Smooth muscle cell (in vitro differentiated cells): ENCODE measurements around the gene NKX1-2. TPM values are rescaled to one million over a fixed set of nuclear protein-coding genes. Genes with fewer than 3 reads are reported as not detected.
A peak's percentile ranks its signal among the peaks of the same experiment; 100 is the strongest.

Source experiments
- DNase-seq: peaks from one replicate; lab custom pipeline; 2025; ENCODE audit not compliant: unreplicated experiment; lab: John Stamatoyannopoulos, UW
- H2AFZ ChIP-seq: fragments of 200-600 bp; sonication (generic); 2 replicates; pipeline ENCODE4 v1.6.0; 2016; ENCODE audit warnings: antibody characterized with exemption, low read depth, mild to moderate bottlenecking
- H3F3A ChIP-seq: fragments of 200-600 bp; sonication (generic); 2 replicates; pipeline ENCODE4 v1.6.0; 2017; ENCODE audit warnings: antibody characterized with exemption, low read depth
- H3K27ac ChIP-seq: fragments of 200-600 bp; sonication (generic); 2 replicates; pipeline ENCODE4 v1.5.1; 2016; ENCODE audit warnings: low read depth, mild to moderate bottlenecking
- H3K27me3 ChIP-seq: fragments of 200-600 bp; sonication (generic); 2 replicates; pipeline ENCODE4 v1.6.1; 2016; ENCODE audit warnings: low read depth, mild to moderate bottlenecking
- H3K36me3 ChIP-seq: fragments of 200-600 bp; sonication (generic); 2 replicates; pipeline ENCODE4 v1.5.1; 2016; ENCODE audit warnings: low read depth
- H3K4me1 ChIP-seq: fragments of 200-600 bp; sonication (generic); 2 replicates; pipeline ENCODE4 v1.5.1; 2016; ENCODE audit warnings: low read depth
- H3K4me2 ChIP-seq: fragments of 200-600 bp; sonication (generic); 2 replicates; pipeline ENCODE4 v1.6.0; 2016; ENCODE audit warnings: mild to moderate bottlenecking
- H3K4me3 ChIP-seq: fragments of 200-600 bp; sonication (generic); 2 replicates; pipeline ENCODE4 v1.5.1; 2016; ENCODE audit warnings: mild to moderate bottlenecking
- H3K79me2 ChIP-seq: fragments of 200-600 bp; sonication (generic); 2 replicates; pipeline ENCODE4 v1.6.0; 2016; ENCODE audit warnings: low read depth, mild to moderate bottlenecking
- H3K9ac ChIP-seq: fragments of 200-600 bp; sonication (generic); 2 replicates; pipeline ENCODE4 v1.6.0; 2016; ENCODE audit warnings: low read depth
- H3K9me3 ChIP-seq: fragments of 200-600 bp; sonication (generic); replicated peaks from 2 replicates; pipeline ENCODE4 v1.5.1; 2016; ENCODE audit warnings: low read depth
- H4K20me1 ChIP-seq: fragments of 200-600 bp; sonication (generic); 2 replicates; pipeline ENCODE4 v1.6.0; 2016; ENCODE audit warnings: low read depth
- WGBS: methylation state at CpG from one replicate; pipeline ENCODE4 v1.1.7; 2016; ENCODE audit warnings: low lambda C conversion rate; 5-methylcytosine and 5-hydroxymethylcytosine counted together
- polyA plus RNA-seq: library from polyadenylated mRNA; unstranded; fragments of >200 nt; fragmentation: Nextera tagmentation; extraction: Ambion mirVana; gene quantifications from 2 replicates; pipeline ENCODE4 v1.2.1, GENCODE V29; 2016
- total RNA-seq: library from RNA; depleted of rRNA; stranded (reverse); fragments of >200 nt; gene quantifications from 2 replicates; pipeline ENCODE4 v1.2.3, GENCODE V29; 2014
- TF ChIP-seq, protein P1 (sequence below): fragments of 200-600 bp; sonication (generic); IDR thresholded peaks from 2 replicates; pipeline ENCODE4 v1.5.1; 2017; ENCODE audit warnings: borderline replicate concordance, mild to moderate bottlenecking, antibody characterized with exemption; ENCODE audit not compliant: insufficient read depth, poor library complexity, severe bottlenecking

Gene NKX1-2
- total and polyA plus RNA-seq, 2 experiments from 2014 or later: not detected

DNA sequence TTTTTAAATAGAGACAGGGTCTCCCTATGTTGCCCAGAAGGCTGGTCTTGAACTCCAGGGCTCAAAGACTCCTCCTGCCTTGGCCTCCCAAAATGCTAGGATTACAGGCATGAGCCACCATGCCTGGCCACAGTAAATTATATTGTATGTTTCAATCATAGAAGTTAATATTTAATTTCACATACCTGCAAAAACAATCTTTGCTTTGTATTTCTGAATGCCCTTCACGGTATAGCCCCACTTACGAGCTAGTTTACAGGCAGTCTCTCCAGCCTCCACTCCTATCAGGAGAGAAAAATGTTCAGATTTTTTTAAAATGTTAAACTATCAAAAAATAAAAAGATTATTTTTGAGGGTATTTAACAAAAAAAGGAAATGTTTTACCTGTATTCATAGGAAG is 41.5 kb downstream of the NKX1-2 start:
- Histone ChIP-seq H3F3A (no peaks in the 10 kb centered on the region), H3K27ac (no peak overlapping the region), H4K20me1 (peaks cover 81% of the 10 kb centered on the region), H2AFZ (no peak overlapping the region), H3K9me3 (no peaks in the 10 kb centered on the region), H3K4me1 (no peaks in the 10 kb centered on the region), H3K36me3 (peaks cover 22% of the 10 kb centered on the region), H3K9ac (no peak overlapping the region), H3K27me3 (no peaks in the 10 kb centered on the region), H3K79me2 (peaks cover 34% of the 10 kb centered on the region), H3K4me2 (no peak overlapping the region), H3K4me3 (no peak overlapping the region)
- TF ChIP-seq, protein P1, sequence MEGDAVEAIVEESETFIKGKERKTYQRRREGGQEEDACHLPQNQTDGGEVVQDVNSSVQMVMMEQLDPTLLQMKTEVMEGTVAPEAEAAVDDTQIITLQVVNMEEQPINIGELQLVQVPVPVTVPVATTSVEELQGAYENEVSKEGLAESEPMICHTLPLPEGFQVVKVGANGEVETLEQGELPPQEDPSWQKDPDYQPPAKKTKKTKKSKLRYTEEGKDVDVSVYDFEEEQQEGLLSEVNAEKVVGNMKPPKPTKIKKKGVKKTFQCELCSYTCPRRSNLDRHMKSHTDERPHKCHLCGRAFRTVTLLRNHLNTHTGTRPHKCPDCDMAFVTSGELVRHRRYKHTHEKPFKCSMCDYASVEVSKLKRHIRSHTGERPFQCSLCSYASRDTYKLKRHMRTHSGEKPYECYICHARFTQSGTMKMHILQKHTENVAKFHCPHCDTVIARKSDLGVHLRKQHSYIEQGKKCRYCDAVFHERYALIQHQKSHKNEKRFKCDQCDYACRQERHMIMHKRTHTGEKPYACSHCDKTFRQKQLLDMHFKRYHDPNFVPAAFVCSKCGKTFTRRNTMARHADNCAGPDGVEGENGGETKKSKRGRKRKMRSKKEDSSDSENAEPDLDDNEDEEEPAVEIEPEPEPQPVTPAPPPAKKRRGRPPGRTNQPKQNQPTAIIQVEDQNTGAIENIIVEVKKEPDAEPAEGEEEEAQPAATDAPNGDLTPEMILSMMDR: no peak
- DNase-seq: no peak
- 96% methylated on average over 2 of the region's 2 CpGs for WGBS

DNA sequence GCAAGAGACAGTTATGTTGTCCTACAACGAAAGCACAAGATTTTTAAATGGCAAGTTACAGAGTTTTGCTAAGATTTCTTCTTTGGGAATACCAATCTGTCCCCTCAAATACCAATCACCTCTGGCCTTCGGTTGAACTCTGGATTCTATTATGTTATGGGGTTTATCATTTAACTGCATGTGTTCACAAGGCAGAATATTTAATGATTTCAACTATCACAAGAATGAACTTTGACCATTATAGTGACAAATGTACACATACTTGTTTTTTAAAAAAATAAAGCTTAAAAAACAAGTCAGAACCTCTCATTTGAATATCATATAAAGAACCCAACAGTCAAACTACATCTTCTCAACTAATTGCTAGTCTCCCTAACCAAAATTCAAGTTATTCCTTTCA is 42.4 kb downstream of the NKX1-2 start:
- Histone ChIP-seq H4K20me1 (peaks cover 80% of the 10 kb centered on the region), H3K4me2 (no peak overlapping the region), H3K27ac (no peak overlapping the region), H3K27me3 (no peaks in the 10 kb centered on the region), H3K36me3 (peaks cover 22% of the 10 kb centered on the region), H3K4me3 (no peak overlapping the region), H3F3A (no peaks in the 10 kb centered on the region), H3K79me2 (peaks cover 25% of the 10 kb centered on the region), H2AFZ (no peak overlapping the region), H3K9me3 (no peaks in the 10 kb centered on the region), H3K4me1 (no peaks in the 10 kb centered on the region), H3K9ac (no peak overlapping the region)
- WGBS: 97% methylated on average over 2 of the region's 2 CpGs
- DNase-seq: no peak
- TF ChIP-seq, protein P1: no peak

DNA sequence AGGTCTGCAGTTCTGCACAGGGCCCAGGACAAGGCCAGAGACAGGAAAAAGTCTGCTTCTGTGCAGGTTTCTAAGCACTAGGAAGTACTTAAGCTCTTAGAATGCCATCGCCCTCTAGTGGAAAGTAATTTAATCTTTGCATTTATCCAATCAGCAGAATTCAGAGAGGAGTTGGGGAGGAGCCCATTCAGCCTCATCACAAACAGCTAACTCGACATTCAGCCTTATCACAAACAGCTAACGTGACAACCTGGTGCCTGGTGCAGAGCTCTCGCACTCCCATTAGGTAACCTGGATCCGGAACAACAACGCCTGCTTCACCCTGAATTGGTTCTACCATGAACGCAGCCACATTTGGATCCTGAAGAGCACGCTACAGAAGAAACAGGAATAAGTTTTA is 46.3 kb downstream of the NKX1-2 start:
- Histone ChIP-seq H3K9ac (no peak overlapping the region), H4K20me1 (peaks cover 46% of the 10 kb centered on the region), H3K36me3 (peaks cover 34% of the 10 kb centered on the region), H2AFZ (no peak overlapping the region), H3K4me1 (no peaks in the 10 kb centered on the region), H3K27ac (no peak overlapping the region), H3F3A (no peaks in the 10 kb centered on the region), H3K79me2 (no peaks in the 10 kb centered on the region), H3K9me3 (no peaks in the 10 kb centered on the region), H3K4me2 (no peak overlapping the region), H3K27me3 (no peaks in the 10 kb centered on the region), H3K4me3 (no peak overlapping the region)
- WGBS: 58% methylated on average over 8 of the region's 8 CpGs
- no peak for DNase-seq
- TF ChIP-seq, protein P1: peak; percentile 58

DNA sequence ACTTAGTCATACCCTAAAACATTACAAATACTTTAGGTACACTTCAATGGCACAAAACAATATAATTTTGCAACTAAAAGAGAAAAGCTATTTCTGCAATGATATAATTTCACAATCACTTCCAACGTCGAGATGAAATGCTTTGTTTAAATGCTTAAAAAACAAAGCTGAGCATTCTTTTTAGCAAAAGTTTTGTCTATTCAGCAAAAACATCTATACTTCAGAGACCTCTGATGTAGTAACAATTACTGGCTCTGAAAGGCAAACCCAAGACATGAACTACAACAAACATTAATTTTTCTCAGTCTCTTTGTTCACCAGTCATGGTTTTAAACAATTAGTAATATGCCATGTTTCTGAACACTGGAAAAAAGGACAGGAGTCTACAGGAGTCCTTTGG is 47.6 kb downstream of the NKX1-2 start:
- no peaks in the 10 kb centered on the region for H3K79me2 ChIP-seq
- peaks cover 42% of the 10 kb centered on the region for H3K36me3 ChIP-seq
- no peak overlapping the region for H3K4me2 ChIP-seq
- H2AFZ ChIP-seq: no peak overlapping the region
- H3K9ac ChIP-seq: no peak overlapping the region
- 98% methylated on average over 2 of the region's 2 CpGs for WGBS
- peaks cover 10% of the 10 kb centered on the region for H3F3A ChIP-seq
- TF ChIP-seq, protein P1: no peak
- no peak overlapping the region for H3K27ac ChIP-seq
- peaks cover 45% of the 10 kb centered on the region for H4K20me1 ChIP-seq
- H3K27me3 ChIP-seq: no peaks in the 10 kb centered on the region
- no peak for DNase-seq
- H3K4me3 ChIP-seq: no peak overlapping the region
- no peaks in the 10 kb centered on the region for H3K9me3 ChIP-seq
- H3K4me1 ChIP-seq: no peaks in the 10 kb centered on the region
